ENCODE measurements around the gene DENND5A. TPM values are rescaled to one million over a fixed set of nuclear protein-coding genes. Genes with fewer than 3 reads are reported as not detected.

The DENND5A gene
- total and polyA plus RNA-seq, 2 of the 8 experiments (the other 6 are each of a cell fraction or from before 2014, with no cell fraction given): 65.7 to 139 TPM

DNA sequence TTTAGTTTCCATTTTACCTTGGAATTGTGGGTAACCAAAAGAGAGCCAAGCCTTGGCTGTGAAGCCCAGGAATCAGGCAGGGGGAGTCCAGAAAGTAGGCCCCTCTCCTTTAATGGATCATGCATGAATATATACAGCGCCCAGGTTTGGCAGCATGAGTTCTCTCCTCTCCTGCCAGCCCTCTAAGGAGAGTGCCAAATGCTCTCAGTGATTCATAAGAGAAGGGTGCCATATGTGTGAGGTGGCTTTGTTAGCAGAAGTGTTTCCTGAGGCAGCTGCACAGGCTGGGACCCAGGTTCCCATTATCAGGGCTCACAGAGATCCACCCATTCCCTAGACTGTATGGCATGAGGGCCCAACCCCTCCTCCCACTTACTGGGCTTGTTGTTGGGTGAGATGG is 121.4 kb downstream of the DENND5A start (continued):
- TF ChIP-seq JUN (IDR thresholded peaks at IDR 0.05; ENCODE audit: low read depth, low read length) (no peak), YY1 (IDR thresholded peaks at IDR 0.05; ENCODE audit: low read depth, low read length) (no peak), NRF1 (IDR thresholded peaks at IDR 0.05; ENCODE audit: low read depth, low read length) (no peak), RXRA (IDR thresholded peaks at IDR 0.05; ENCODE audit: insufficient read depth, low read depth, low read length) (no peak)
- TF ChIP-seq, protein P1, sequence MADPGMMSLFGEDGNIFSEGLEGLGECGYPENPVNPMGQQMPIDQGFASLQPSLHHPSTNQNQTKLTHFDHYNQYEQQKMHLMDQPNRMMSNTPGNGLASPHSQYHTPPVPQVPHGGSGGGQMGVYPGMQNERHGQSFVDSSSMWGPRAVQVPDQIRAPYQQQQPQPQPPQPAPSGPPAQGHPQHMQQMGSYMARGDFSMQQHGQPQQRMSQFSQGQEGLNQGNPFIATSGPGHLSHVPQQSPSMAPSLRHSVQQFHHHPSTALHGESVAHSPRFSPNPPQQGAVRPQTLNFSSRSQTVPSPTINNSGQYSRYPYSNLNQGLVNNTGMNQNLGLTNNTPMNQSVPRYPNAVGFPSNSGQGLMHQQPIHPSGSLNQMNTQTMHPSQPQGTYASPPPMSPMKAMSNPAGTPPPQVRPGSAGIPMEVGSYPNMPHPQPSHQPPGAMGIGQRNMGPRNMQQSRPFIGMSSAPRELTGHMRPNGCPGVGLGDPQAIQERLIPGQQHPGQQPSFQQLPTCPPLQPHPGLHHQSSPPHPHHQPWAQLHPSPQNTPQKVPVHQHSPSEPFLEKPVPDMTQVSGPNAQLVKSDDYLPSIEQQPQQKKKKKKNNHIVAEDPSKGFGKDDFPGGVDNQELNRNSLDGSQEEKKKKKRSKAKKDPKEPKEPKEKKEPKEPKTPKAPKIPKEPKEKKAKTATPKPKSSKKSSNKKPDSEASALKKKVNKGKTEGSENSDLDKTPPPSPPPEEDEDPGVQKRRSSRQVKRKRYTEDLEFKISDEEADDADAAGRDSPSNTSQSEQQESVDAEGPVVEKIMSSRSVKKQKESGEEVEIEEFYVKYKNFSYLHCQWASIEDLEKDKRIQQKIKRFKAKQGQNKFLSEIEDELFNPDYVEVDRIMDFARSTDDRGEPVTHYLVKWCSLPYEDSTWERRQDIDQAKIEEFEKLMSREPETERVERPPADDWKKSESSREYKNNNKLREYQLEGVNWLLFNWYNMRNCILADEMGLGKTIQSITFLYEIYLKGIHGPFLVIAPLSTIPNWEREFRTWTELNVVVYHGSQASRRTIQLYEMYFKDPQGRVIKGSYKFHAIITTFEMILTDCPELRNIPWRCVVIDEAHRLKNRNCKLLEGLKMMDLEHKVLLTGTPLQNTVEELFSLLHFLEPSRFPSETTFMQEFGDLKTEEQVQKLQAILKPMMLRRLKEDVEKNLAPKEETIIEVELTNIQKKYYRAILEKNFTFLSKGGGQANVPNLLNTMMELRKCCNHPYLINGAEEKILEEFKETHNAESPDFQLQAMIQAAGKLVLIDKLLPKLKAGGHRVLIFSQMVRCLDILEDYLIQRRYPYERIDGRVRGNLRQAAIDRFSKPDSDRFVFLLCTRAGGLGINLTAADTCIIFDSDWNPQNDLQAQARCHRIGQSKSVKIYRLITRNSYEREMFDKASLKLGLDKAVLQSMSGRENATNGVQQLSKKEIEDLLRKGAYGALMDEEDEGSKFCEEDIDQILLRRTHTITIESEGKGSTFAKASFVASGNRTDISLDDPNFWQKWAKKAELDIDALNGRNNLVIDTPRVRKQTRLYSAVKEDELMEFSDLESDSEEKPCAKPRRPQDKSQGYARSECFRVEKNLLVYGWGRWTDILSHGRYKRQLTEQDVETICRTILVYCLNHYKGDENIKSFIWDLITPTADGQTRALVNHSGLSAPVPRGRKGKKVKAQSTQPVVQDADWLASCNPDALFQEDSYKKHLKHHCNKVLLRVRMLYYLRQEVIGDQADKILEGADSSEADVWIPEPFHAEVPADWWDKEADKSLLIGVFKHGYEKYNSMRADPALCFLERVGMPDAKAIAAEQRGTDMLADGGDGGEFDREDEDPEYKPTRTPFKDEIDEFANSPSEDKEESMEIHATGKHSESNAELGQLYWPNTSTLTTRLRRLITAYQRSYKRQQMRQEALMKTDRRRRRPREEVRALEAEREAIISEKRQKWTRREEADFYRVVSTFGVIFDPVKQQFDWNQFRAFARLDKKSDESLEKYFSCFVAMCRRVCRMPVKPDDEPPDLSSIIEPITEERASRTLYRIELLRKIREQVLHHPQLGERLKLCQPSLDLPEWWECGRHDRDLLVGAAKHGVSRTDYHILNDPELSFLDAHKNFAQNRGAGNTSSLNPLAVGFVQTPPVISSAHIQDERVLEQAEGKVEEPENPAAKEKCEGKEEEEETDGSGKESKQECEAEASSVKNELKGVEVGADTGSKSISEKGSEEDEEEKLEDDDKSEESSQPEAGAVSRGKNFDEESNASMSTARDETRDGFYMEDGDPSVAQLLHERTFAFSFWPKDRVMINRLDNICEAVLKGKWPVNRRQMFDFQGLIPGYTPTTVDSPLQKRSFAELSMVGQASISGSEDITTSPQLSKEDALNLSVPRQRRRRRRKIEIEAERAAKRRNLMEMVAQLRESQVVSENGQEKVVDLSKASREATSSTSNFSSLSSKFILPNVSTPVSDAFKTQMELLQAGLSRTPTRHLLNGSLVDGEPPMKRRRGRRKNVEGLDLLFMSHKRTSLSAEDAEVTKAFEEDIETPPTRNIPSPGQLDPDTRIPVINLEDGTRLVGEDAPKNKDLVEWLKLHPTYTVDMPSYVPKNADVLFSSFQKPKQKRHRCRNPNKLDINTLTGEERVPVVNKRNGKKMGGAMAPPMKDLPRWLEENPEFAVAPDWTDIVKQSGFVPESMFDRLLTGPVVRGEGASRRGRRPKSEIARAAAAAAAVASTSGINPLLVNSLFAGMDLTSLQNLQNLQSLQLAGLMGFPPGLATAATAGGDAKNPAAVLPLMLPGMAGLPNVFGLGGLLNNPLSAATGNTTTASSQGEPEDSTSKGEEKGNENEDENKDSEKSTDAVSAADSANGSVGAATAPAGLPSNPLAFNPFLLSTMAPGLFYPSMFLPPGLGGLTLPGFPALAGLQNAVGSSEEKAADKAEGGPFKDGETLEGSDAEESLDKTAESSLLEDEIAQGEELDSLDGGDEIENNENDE (IDR thresholded peaks at IDR 0.05; ENCODE audit: insufficient replicate concordance, low read length): no peak
- TF ChIP-seq, protein P2, sequence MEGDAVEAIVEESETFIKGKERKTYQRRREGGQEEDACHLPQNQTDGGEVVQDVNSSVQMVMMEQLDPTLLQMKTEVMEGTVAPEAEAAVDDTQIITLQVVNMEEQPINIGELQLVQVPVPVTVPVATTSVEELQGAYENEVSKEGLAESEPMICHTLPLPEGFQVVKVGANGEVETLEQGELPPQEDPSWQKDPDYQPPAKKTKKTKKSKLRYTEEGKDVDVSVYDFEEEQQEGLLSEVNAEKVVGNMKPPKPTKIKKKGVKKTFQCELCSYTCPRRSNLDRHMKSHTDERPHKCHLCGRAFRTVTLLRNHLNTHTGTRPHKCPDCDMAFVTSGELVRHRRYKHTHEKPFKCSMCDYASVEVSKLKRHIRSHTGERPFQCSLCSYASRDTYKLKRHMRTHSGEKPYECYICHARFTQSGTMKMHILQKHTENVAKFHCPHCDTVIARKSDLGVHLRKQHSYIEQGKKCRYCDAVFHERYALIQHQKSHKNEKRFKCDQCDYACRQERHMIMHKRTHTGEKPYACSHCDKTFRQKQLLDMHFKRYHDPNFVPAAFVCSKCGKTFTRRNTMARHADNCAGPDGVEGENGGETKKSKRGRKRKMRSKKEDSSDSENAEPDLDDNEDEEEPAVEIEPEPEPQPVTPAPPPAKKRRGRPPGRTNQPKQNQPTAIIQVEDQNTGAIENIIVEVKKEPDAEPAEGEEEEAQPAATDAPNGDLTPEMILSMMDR (IDR thresholded peaks at IDR 0.05; ENCODE audit: control extremely low read depth in 1 of 3, insufficient read depth in 1 of 3, low read depth in 1 of 3, low read length in 3 of 3): no peak

Measured in H1 (cell line).